GM12878 (cell line): ENCODE results near the gene LENG1. TPM values are rescaled to one million over a fixed set of nuclear protein-coding genes. Genes with fewer than 3 reads are reported as not detected.

Experiments used
- ATAC-seq: fragments of 200-7000 bp; cut with Tn5 transposase; 3 replicates; pipeline ENCODE4 v1.9.1; 2020; ENCODE audit warnings: mild to moderate bottlenecking, moderate library complexity
- BruUV-seq: library from RNA; stranded (reverse); fragments of 400-500 nt; replicated peaks from 2 replicates; lab custom pipeline; 2021; lab: Mats Ljungman, UMichigan
- CTCF ChIA-PET: fragments of 300-600 bp; sonication (Branson Sonifier 250); formaldehyde crosslinking; extraction: SDS; loops from one replicate; lab custom pipeline; 2021; ENCODE audit warnings: inconsistent platforms; lab: Yijun Ruan, JAX
- POLR2A ChIA-PET: fragments of 350-600 bp; formaldehyde crosslinking; extraction: SDS; loops from one replicate; lab custom pipeline; 2021; ENCODE audit warnings: inconsistent platforms; lab: Charles Lee
- RAD21 ChIA-PET: fragments of 300-600 bp; sonication (Branson Sonifier 250); formaldehyde crosslinking; loops from one replicate; lab custom pipeline; 2023; ENCODE audit warnings: antibody characterized with exemption; ENCODE audit not compliant: unreplicated experiment; lab: Charles Lee
- SMC1A ChIA-PET: fragments of 300-600 bp; sonication (Branson Sonifier 250); formaldehyde crosslinking; loops from one replicate; lab custom pipeline; 2023; ENCODE audit not compliant: unreplicated experiment, uncharacterized antibody; lab: Charles Lee
- DNase-seq: peaks from one replicate; pipeline ENCODE4 v3.0.0-alpha.2; 2011; ENCODE audit warnings: low read depth, low spot score
- FAIRE-seq: peaks from 3 replicates; lab custom pipeline; 2011; peaks lifted over from hg19 to GRCh38; lab: Jason Lieb, UNC
- H2AFZ ChIP-seq: 2 replicates; pipeline ENCODE4 v1.6.0; 2011; ENCODE audit warnings: low read depth, low read length, control low read depth; ENCODE audit not compliant: control insufficient read depth
- H3K27ac ChIP-seq: 2 replicates; pipeline ENCODE4 v1.5.1; 2011; ENCODE audit warnings: control low read depth; ENCODE audit not compliant: control insufficient read depth, insufficient read depth
- H3K27me3 ChIP-seq, 2 experiments: replicated peaks in 1 of 2; 2 replicates each; pipeline versions ENCODE4 v1.6.0 to v1.6.1; 2011; ENCODE audit warnings: low read length in 1 of 2; ENCODE audit not compliant: control insufficient read depth in 2 of 2, insufficient read depth in 2 of 2
- H3K36me3 ChIP-seq, 2 experiments: 2 replicates each; pipeline ENCODE4 v1.5.1; 2011; ENCODE audit warnings: low read length in 1 of 2; ENCODE audit not compliant: control insufficient read depth in 2 of 2, insufficient read depth in 2 of 2
- H3K4me1 ChIP-seq: 2 replicates; pipeline ENCODE4 v1.6.1; 2011; ENCODE audit warnings: mild to moderate bottlenecking, low read length, moderate library complexity, mixed read lengths; ENCODE audit not compliant: control insufficient read depth, insufficient read depth
- H3K4me2 ChIP-seq: 2 replicates; pipeline ENCODE4 v1.6.0; 2011; ENCODE audit warnings: control low read depth; ENCODE audit not compliant: control insufficient read depth, insufficient read depth
- H3K4me3 ChIP-seq: fragments of 200-600 bp; sonication (generic); 2 replicates; pipeline ENCODE4 v1.5.1; 2016
- H3K79me2 ChIP-seq: 2 replicates; pipeline ENCODE4 v1.6.0; 2011; ENCODE audit warnings: low read length; ENCODE audit not compliant: control insufficient read depth, insufficient read depth
- H3K9ac ChIP-seq: 2 replicates; pipeline ENCODE4 v1.8.0; 2011; ENCODE audit warnings: low read length, control low read depth, mixed read lengths; ENCODE audit not compliant: control insufficient read depth, insufficient read depth
- H3K9me3 ChIP-seq: replicated peaks from 3 replicates; pipeline ENCODE4 v1.5.1; 2011; ENCODE audit warnings: mild to moderate bottlenecking, low read length; ENCODE audit not compliant: control insufficient read depth, insufficient read depth
- H4K20me1 ChIP-seq: 2 replicates; pipeline ENCODE4 v1.6.0; 2011; ENCODE audit not compliant: control insufficient read depth, insufficient read depth
- ASH2L ChIP-seq: fragments of 300-600, 200-600 bp; sonication (generic); IDR thresholded peaks from 2 replicates; pipeline ENCODE4 v1.6.1; 2017; ENCODE audit warnings: low read depth, mild to moderate bottlenecking, borderline replicate concordance
- EGR1 ChIP-seq, 2 experiments: IDR thresholded peaks; 1 replicate in 1 of 2; 2 replicates in 1 of 2; pipeline ENCODE4 v1.6.1; 2011 to 2012; ENCODE audit warnings: low read depth in 2 of 2, low read length in 2 of 2, borderline replicate concordance in 1 of 2, mild to moderate bottlenecking in 1 of 2, moderate library complexity in 1 of 2
- HDAC6 ChIP-seq: fragments of 200-600 bp; sonication (generic); IDR thresholded peaks from one replicate; pipeline ENCODE4 v1.8.0; 2017; ENCODE audit warnings: antibody characterized with exemption; ENCODE audit not compliant: unreplicated experiment
- HSF1 ChIP-seq: fragments of 150-350 bp; IDR thresholded peaks from 2 replicates; pipeline ENCODE4 v1.6.1; 2014; ENCODE audit warnings: mild to moderate bottlenecking, low read depth, low read length
- JUND ChIP-seq: IDR thresholded peaks from 2 replicates; pipeline ENCODE4 v1.6.1; 2012; ENCODE audit warnings: low read depth, mild to moderate bottlenecking, low read length, improper control_type of control experiment, moderate library complexity
- NFXL1 ChIP-seq: fragments of 450-650 bp; IDR thresholded peaks from 2 replicates; pipeline ENCODE4 v1.6.1; 2017; ENCODE audit warnings: antibody characterized with exemption, mild to moderate bottlenecking, borderline replicate concordance
- NR2F1 ChIP-seq: fragments of 450-650 bp; conservative IDR thresholded peaks from 2 replicates; pipeline ENCODE4 v1.6.1; 2017; ENCODE audit warnings: mild to moderate bottlenecking
- PBX3 ChIP-seq: IDR thresholded peaks from 2 replicates; pipeline ENCODE4 v1.6.1; 2011; ENCODE audit warnings: mild to moderate bottlenecking, low read depth, low read length, moderate library complexity; ENCODE audit not compliant: insufficient replicate concordance
- REST ChIP-seq: IDR thresholded peaks from 2 replicates; pipeline ENCODE4 v1.6.1; 2012; ENCODE audit warnings: mild to moderate bottlenecking, low read depth, low read length
- SMARCA5 ChIP-seq: fragments of 450-650 bp; IDR thresholded peaks from 2 replicates; pipeline ENCODE4 v1.6.1; 2017; ENCODE audit warnings: mild to moderate bottlenecking
- SP1 ChIP-seq: IDR thresholded peaks from one replicate; pipeline ENCODE4 v1.6.1; 2011; ENCODE audit warnings: low read depth, low read length
- ZNF24 ChIP-seq: fragments of 450-650 bp; IDR thresholded peaks from 2 replicates; pipeline ENCODE4 v1.6.1; 2017; ENCODE audit warnings: antibody characterized with exemption, mild to moderate bottlenecking
- ZZZ3 ChIP-seq: IDR thresholded peaks from 2 replicates; pipeline ENCODE4 v1.6.1; 2011; ENCODE audit warnings: low read depth; ENCODE audit not compliant: control insufficient read depth, insufficient read length
- WGBS: methylation state at CpG from one replicate; pipeline ENCODE4 v1.1.6; 2016; ENCODE audit warnings: low lambda C conversion rate; ENCODE audit not compliant: insufficient replicate concordance, insufficient coverage; ENCODE audit errors: missing lambda C conversion rate; 5-methylcytosine and 5-hydroxymethylcytosine counted together
- in situ Hi-C: fragments of 300-500 bp; cut with MboI; formaldehyde crosslinking; loops from 9 replicates; pipeline ENCODE4 v1.14.3; 2018; ENCODE audit warnings: mixed read lengths
- intact Hi-C: fragments of 100-400 bp; cut with micrococcal nuclease; formaldehyde crosslinking; loops from one replicate; pipeline ENCODE4 v1.14.2; 2022; ENCODE audit not compliant: unreplicated experiment
- polyA plus RNA-seq, 11 experiments: library from polyadenylated mRNA; depleted of rRNA in 4 of 11; unstranded in 6 of 11; stranded (reverse) in 5 of 11; fragments of >200 nt; fragmentation: Nextera tagmentation in 4 of 11; fragmentation: Illumina TruSeq in 1 of 11; extraction: Ambion mirVana in 4 of 11; extraction: Trizol in 1 of 11; gene quantifications; 1 replicate in 1 of 11; 2 replicates in 10 of 11; pipeline versions ENCODE4 v1.2.1 to v1.2.3, GENCODE V29; 2011 to 2016; ENCODE audit warnings: inconsistent platforms in 2 of 11, missing spikeins in 2 of 11, low read depth in 1 of 11
- total RNA-seq, 4 experiments: library from RNA; depleted of rRNA in 3 of 4; stranded (reverse); fragments of >200 nt in 3 of 4; fragmentation: Illumina TruSeq in 1 of 4; extraction: Trizol in 1 of 4; gene quantifications; 2 replicates each; pipeline versions ENCODE4 v1.2.1 to v1.2.3, GENCODE V29; 2013 to 2021

The LENG1 gene
- total and polyA plus RNA-seq, 10 of the 15 experiments (the other 5 are each of a cell fraction or from before 2014, with no cell fraction given), result 0.21 to 10.8 (median 5.8) TPM

- Histone ChIP-seq H3K4me3 (no peak overlapping the region), H3K27ac (peak overlapping the region; percentile 10; the same call in 1 of the 2 replicates), H3K27me3 (no peaks in the 10 kb centered on the region), H3K36me3 (peaks cover 19 to 22% of the 10 kb centered on the region in 2 experiments), H3K9ac (no peak overlapping the region), H4K20me1 (peaks cover 12% of the 10 kb centered on the region), H3K4me1 (peaks cover 58% of the 10 kb centered on the region), H3K4me2 (0 out of 2 replicates have a peak overlapping the region, but pooled peaks have one; percentile 2), H3K79me2 (peaks cover 29% of the 10 kb centered on the region), H2AFZ (no peak overlapping the region), H3K9me3 (no peaks in the 10 kb centered on the region)
- in situ Hi-C loops (no loop called here), intact Hi-C loops (no loop called here)
- ChIA-PET SMC1A (interaction anchor here (1.0 to 1.2 kb wide), 2 partner anchors 12 to 14 kb away, joined by 3 to 4 read pairs; no protein-coding TSS in a partner anchor), POLR2A (interaction anchor here (0.5 to 2.2 kb wide), 3 partner anchors 17 to 1305 kb away, joined by 3 to 12 read pairs (median 3); partner anchors contain the start of genes MBOAT7 and TSEN34), CTCF (no interaction called here), RAD21 (interaction anchor here (1.5 kb wide), 1 partner anchor 20 kb away, joined by 4 read pairs; no protein-coding TSS in a partner anchor)
- ATAC-seq (peak; percentile 3), FAIRE-seq (no peak), DNase-seq (no peak)
- WGBS, result 55% methylated on average over 8 of the region's 8 CpGs
- TF ChIP-seq NR2F1 (no peak), ZNF24 (no peak), PBX3 (no peak), NFXL1 (no peak), SP1 (no peak), SMARCA5 (no peak), HSF1 (no peak), JUND (no peak), ZZZ3 (no peak), HDAC6 (no peak), EGR1 (IDR thresholded peaks at IDR 0.05; ENCODE audit: borderline replicate concordance in 1 of 2, low read depth in 2 of 2, low read length in 2 of 2) (no peak), ASH2L (no peak), REST (no peak)
- no TSS peak for BruUV-seq
Measured at GRCh38 chr19:54208784-54209057, 49.2 kb upstream of the LENG1 start.
